Chondrocyte (in vitro differentiated cells): ENCODE measurements around the gene PCDHA5. TPM values are rescaled to one million over a fixed set of nuclear protein-coding genes. Genes with fewer than 3 reads are reported as not detected.
"Not testable (repeated sequence)": the region's sequence is repeated elsewhere in the genome, so short reads cannot be mapped to it uniquely, and the experiment has no call there.

ENCODE experiments used
- DNase-seq: peaks from one replicate; pipeline ENCODE4 v3.0.0; 2021; ENCODE audit warnings: mixed read lengths, low spot score
- H3K27ac Mint-ChIP-seq: one replicate; pipeline ENCODE4 v1.8.0; 2021; ENCODE audit warnings: mild to moderate bottlenecking, moderate library complexity, mixed read lengths; ENCODE audit not compliant: unreplicated experiment
- H3K27me3 Mint-ChIP-seq: 2 replicates; pipeline ENCODE4 v1.8.0; 2021; ENCODE audit warnings: low read depth, mixed read lengths
- H3K36me3 Mint-ChIP-seq: 2 replicates; pipeline ENCODE4 v1.8.0; 2021; ENCODE audit warnings: low read depth, mixed read lengths
- H3K4me1 Mint-ChIP-seq: 2 replicates; pipeline ENCODE4 v1.8.0; 2021; ENCODE audit warnings: low read depth, mild to moderate bottlenecking, mixed read lengths
- H3K4me3 Mint-ChIP-seq: one replicate; pipeline ENCODE4 v1.8.0; 2021; ENCODE audit warnings: mild to moderate bottlenecking, moderate library complexity, mixed read lengths; ENCODE audit not compliant: unreplicated experiment
- H3K9me3 Mint-ChIP-seq: 2 replicates; pipeline ENCODE4 v1.8.0; 2021; ENCODE audit warnings: low read depth, mixed read lengths
- long read RNA-seq: library from polyadenylated mRNA; stranded (forward); transcript quantifications from one replicate; pipeline ENCODE4 v2.0.0, GENCODE V29; 2021
- total RNA-seq: library from RNA; stranded (reverse); gene quantifications from 3 replicates; pipeline ENCODE4 v1.2.1, GENCODE V29; 2021
- TF ChIP-seq, protein P1 (sequence below): fragments of 200-600 bp; sonication (generic); IDR thresholded peaks from 2 replicates; pipeline ENCODE4 v1.5.0; 2021; ENCODE audit warnings: antibody characterized with exemption, mild to moderate bottlenecking, moderate library complexity

The PCDHA5 gene
- 0.32 to 0.99 TPM (median 0.62 TPM) in 3 replicates for total RNA-seq
- long read RNA-seq = 0 reads

DNA sequence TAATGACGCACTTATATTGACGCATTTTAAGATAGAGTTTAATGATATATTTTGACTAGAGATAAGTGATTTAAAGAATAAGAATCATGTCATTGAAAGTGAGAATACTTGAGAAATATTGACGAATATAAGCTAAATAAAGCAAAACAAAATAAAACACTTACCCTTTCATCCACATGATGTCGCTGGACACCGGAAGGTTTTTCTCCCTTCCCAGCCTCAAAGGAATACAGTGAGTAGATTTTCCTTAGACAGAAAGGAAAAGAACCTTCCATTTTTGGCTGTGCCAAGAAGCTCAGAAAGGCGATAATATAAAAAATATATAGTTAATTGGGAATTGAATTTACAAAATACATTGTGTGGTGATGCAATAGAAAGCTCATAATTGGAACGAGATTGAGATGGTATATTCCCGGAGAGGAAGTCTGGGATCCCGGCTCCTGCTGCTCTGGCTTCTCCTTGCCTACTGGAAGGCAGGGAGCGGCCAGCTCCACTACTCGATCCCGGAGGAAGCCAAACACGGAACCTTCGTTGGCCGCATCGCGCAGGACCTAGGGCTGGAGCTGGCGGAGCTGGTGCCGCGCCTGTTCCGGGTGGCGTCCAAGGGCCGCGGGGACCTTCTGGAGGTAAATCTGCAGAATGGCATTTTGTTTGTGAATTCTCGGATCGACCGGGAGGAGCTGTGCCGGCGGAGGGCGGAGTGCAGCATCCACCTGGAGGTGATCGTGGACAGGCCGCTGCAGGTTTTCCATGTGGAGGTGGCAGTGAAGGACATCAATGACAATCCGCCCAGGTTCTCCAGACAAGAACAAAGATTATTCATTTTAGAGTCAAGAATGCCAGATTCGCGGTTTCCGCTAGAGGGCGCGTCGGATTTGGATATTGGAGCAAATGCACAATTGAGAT, at the start of gene PCDHA5:
Gene PCDHA5, plus strand, starts transcription at position 239 of the 906 bp plus-strand sequence.
- Mint-ChIP-seq H3K4me3 (no peak within 1 kb of the TSS), H3K27ac (no peak within 1 kb of the TSS), H3K9me3 (peaks cover 4% of the 10 kb centered on the region), H3K27me3 (no peaks in the 10 kb centered on the region), H3K4me1 (no peaks in the 10 kb centered on the region), H3K36me3 (peaks cover 3% of the 10 kb centered on the region)
- DNase-seq = no peak
- TF ChIP-seq, protein P1, sequence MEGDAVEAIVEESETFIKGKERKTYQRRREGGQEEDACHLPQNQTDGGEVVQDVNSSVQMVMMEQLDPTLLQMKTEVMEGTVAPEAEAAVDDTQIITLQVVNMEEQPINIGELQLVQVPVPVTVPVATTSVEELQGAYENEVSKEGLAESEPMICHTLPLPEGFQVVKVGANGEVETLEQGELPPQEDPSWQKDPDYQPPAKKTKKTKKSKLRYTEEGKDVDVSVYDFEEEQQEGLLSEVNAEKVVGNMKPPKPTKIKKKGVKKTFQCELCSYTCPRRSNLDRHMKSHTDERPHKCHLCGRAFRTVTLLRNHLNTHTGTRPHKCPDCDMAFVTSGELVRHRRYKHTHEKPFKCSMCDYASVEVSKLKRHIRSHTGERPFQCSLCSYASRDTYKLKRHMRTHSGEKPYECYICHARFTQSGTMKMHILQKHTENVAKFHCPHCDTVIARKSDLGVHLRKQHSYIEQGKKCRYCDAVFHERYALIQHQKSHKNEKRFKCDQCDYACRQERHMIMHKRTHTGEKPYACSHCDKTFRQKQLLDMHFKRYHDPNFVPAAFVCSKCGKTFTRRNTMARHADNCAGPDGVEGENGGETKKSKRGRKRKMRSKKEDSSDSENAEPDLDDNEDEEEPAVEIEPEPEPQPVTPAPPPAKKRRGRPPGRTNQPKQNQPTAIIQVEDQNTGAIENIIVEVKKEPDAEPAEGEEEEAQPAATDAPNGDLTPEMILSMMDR = no peak

DNA sequence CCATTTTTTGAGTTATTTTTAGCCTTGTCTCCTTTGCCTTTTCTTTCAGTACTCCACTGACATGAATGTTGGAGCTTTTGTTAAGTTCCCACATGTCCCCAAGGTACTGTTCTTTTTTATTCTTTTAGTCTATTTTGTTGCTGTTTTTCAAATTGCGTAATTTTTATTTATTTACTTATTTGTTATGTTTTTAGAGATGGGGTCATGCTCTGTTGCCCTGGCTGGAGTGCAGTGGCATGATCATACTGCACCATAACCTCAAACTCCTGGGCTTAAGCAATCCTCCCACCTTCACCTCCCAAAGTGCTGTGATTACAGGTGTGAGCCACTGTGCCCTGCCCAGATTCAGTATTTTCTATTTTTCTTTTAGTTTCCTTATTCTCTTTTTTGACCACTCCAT, 40.9 kb upstream of the PCDHA5 start:
- TF ChIP-seq, protein P1 = no peak
- H3K27ac Mint-ChIP-seq = no peak overlapping the region
- peaks cover 7% of the 10 kb centered on the region for H3K36me3 Mint-ChIP-seq
- H3K27me3 Mint-ChIP-seq = no peaks in the 10 kb centered on the region
- H3K4me1 Mint-ChIP-seq = no peaks in the 10 kb centered on the region
- peaks cover 74% of the 10 kb centered on the region for H3K9me3 Mint-ChIP-seq
- no peak overlapping the region for H3K4me3 Mint-ChIP-seq
- no peak for DNase-seq

DNA sequence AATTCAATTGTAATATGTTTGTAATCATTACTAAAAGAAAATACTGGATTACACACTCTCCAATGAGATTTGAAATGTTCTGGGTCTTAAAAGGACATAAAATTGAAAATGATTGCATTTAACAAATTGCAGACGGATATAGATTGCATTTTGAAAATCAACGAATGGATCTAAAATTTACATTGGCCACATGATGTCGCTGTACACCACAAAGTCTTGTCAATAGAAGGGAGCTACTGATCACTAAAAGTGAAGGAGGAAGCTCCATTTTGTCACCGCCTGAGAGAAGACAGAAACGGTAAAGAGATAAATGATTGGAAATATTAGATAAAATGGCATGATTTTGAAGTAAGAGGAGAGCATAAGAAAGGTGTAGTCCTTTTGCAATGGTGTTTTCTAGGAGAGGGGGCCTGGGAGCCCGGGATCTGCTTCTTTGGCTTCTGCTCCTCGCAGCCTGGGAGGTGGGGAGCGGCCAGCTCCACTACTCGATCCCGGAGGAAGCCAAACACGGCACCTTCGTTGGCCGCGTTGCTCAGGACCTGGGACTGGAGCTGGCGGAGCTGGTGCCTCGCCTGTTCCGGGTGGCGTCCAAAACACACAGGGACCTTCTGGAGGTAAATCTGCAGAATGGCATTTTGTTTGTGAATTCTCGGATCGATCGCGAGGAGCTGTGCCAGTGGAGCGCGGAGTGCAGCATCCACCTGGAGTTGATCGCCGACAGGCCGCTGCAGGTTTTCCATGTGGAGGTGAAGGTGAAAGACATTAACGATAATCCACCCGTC, 35.3 kb upstream of the PCDHA5 start, which contains the start of gene PCDHA1:
Gene PCDHA1, plus strand, starts transcription at position 236 of the 782 bp plus-strand sequence.
- TF ChIP-seq, protein P1 = no peak
- H3K9me3 Mint-ChIP-seq = peaks cover 51% of the 10 kb centered on the region
- no peaks in the 10 kb centered on the region for H3K4me1 Mint-ChIP-seq
- H3K27ac Mint-ChIP-seq = no peak within 1 kb of the TSS
- peaks cover 7% of the 10 kb centered on the region for H3K36me3 Mint-ChIP-seq
- no peaks in the 10 kb centered on the region for H3K27me3 Mint-ChIP-seq
- peak; percentile 64 for DNase-seq
- H3K4me3 Mint-ChIP-seq = no peak within 1 kb of the TSS

DNA sequence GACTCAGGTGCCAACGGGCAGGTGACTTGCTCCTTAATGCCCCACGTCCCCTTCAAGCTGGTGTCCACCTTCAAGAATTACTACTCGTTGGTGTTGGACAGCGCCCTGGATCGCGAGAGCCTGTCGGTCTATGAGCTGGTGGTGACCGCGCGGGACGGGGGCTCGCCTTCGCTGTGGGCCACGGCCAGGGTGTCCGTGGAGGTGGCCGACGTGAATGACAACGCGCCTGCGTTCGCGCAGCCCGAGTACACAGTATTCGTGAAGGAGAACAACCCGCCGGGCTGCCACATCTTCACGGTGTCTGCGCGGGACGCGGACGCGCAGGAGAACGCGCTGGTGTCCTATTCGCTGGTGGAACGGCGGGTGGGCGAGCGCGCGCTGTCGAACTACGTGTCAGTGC, 34.0 kb upstream of the PCDHA5 start:
- H3K36me3 Mint-ChIP-seq, H3K27ac Mint-ChIP-seq, H3K27me3 Mint-ChIP-seq, H3K4me1 Mint-ChIP-seq, H3K4me3 Mint-ChIP-seq: not testable (repeated sequence)
- H3K9me3 Mint-ChIP-seq = peaks cover 53% of the 10 kb centered on the region
- DNase-seq = peak; percentile 90

DNA sequence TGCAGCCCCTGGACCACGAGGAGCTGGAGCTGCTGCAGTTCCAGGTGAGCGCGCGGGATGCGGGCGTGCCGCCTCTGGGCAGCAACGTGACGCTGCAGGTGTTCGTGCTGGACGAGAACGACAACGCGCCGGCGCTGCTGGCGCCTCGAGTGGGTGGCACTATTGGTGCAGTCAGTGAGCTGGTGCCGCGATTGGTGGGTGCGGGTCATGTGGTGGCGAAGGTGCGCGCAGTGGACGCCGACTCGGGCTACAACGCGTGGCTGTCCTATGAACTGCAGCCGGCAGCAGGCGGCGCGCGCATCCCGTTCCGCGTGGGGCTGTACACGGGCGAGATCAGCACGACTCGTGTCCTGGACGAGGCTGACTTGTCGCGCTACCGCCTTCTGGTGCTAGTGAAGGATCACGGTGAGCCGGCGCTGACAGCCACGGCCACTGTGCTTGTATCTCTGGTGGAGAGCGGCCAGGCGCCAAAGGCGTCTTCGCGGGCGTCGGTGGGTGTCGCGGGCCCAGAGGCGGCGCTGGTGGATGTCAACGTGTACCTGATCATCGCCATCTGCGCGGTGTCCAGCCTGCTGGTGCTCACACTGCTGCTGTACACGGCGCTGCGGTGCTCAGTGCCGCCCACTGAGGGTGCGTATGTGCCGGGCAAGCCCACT, 33.4 kb upstream of the PCDHA5 start:
- H3K36me3 Mint-ChIP-seq, H3K27me3 Mint-ChIP-seq, H3K4me1 Mint-ChIP-seq, H3K4me3 Mint-ChIP-seq, H3K27ac Mint-ChIP-seq: not testable (repeated sequence)
- H3K9me3 Mint-ChIP-seq = peaks cover 50% of the 10 kb centered on the region
- DNase-seq = peak; percentile 92

DNA sequence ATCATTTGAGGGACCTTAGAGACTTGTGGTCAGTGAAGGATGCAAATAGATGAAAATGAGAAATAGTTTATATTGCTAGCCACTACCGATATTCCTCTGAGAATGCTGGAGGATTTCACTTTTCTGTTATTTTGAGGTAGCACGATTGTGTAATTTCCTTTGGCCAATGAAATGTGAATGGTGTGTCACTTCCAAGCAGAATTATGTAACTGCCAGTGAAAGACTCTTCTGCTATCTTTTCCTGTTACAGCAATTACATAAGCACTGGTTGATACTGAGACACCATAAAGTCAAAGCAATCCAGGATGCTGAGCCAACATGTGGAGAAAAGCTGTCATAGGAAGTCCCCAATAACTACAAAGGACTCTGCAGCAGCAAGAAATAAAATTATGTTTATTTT, 30.3 kb upstream of the PCDHA5 start:
- Mint-ChIP-seq H3K36me3 (peaks cover 12% of the 10 kb centered on the region), H3K9me3 (peaks cover 55% of the 10 kb centered on the region), H3K27ac (no peak overlapping the region), H3K27me3 (no peaks in the 10 kb centered on the region), H3K4me3 (no peak overlapping the region), H3K4me1 (no peaks in the 10 kb centered on the region)
- TF ChIP-seq, protein P1 = no peak
- DNase-seq = no peak
